ENCODE results near the gene DLEU7.

Gene DLEU7

GRCh38 chr13:50805805-50806204, 37.7 kb downstream of the DLEU7 start:
- H3K9ac ChIP-seq (ENCODE audit: low read length): no peak overlapping the region
- H2AFZ ChIP-seq (ENCODE audit: low read depth, low read length): no peak overlapping the region
- no peaks in the 10 kb centered on the region for H3K79me2 ChIP-seq (ENCODE audit: low read length)
- H3K4me3 ChIP-seq (ENCODE audit: low read length): no peak overlapping the region
- TF ChIP-seq EZH2phosphoT487 (IDR thresholded peaks at IDR 0.05; ENCODE audit: low read depth) (no peak), CTCF (IDR thresholded peaks at IDR 0.05; ENCODE audit: low read depth, low read length) (peak; percentile 52)
- H4K20me1 ChIP-seq (ENCODE audit: insufficient read depth, low read length): no peaks in the 10 kb centered on the region
- H3K27ac ChIP-seq (ENCODE audit: low read length): no peak overlapping the region
- H3K4me2 ChIP-seq (ENCODE audit: low read length): no peak overlapping the region
- no peaks in the 10 kb centered on the region; the same call in 1 of the 2 replicates for H3K9me3 ChIP-seq (ENCODE audit: insufficient read depth, low read length)
- 0 out of 2 replicates have a peak, but pooled peaks cover 6% of the 10 kb centered on the region for H3K27me3 ChIP-seq (ENCODE audit: low read depth, low read length)
- peaks cover 17% of the 10 kb centered on the region for H3K4me1 ChIP-seq (ENCODE audit: low read length)
- H3K36me3 ChIP-seq (replicated peaks; ENCODE audit: low read depth, low read length): no peaks in the 10 kb centered on the region

- peak overlapping the region; percentile 45 for H2AFZ ChIP-seq (ENCODE audit: low read depth, low read length)
Measured at GRCh38 chr13:50801087-50801931, 42.2 kb downstream of the DLEU7 start.

GRCh38 chr13:50800091-50800739, 43.3 kb downstream of the DLEU7 start:
- Histone ChIP-seq H3K4me2 (ENCODE audit: low read length) (peak overlapping the region; percentile 84), H3K27ac (ENCODE audit: low read length) (peak overlapping the region; percentile 63), H3K4me3 (ENCODE audit: low read length) (peak overlapping the region; percentile 72), H3K79me2 (ENCODE audit: low read length) (no peaks in the 10 kb centered on the region), H2AFZ (ENCODE audit: low read depth, low read length) (peak overlapping the region; percentile 12), H3K4me1 (ENCODE audit: low read length) (peaks cover 34% of the 10 kb centered on the region), H4K20me1 (ENCODE audit: insufficient read depth, low read length) (no peaks in the 10 kb centered on the region), H3K9me3 (ENCODE audit: insufficient read depth, low read length) (no peaks in the 10 kb centered on the region; the same call in 1 of the 2 replicates), H3K9ac (ENCODE audit: low read length) (peak overlapping the region; percentile 66), H3K36me3 (replicated peaks; ENCODE audit: low read depth, low read length) (no peaks in the 10 kb centered on the region), H3K27me3 (ENCODE audit: low read depth, low read length) (no peaks in the 10 kb centered on the region)
- no peak for TF ChIP-seq CTCF (IDR thresholded peaks at IDR 0.05; ENCODE audit: low read depth, low read length)
- TF ChIP-seq EZH2phosphoT487 (IDR thresholded peaks at IDR 0.05; ENCODE audit: low read depth): no peak

More at GRCh38 chr13:50801087-50801931, 42.2 kb downstream of the DLEU7 start:
- H3K27me3 ChIP-seq (ENCODE audit: low read depth, low read length): no peaks in the 10 kb centered on the region
- H3K9me3 ChIP-seq (ENCODE audit: insufficient read depth, low read length): no peaks in the 10 kb centered on the region; the same call in 1 of the 2 replicates
- no peaks in the 10 kb centered on the region for H3K36me3 ChIP-seq (replicated peaks; ENCODE audit: low read depth, low read length)
- peak overlapping the region; percentile 66 for H3K9ac ChIP-seq (ENCODE audit: low read length)
- TF ChIP-seq CTCF (IDR thresholded peaks at IDR 0.05; ENCODE audit: low read depth, low read length) (peak; percentile 94), EZH2phosphoT487 (IDR thresholded peaks at IDR 0.05; ENCODE audit: low read depth) (no peak)
- H3K27ac ChIP-seq (ENCODE audit: low read length): peak overlapping the region; percentile 63
- H3K4me2 ChIP-seq (ENCODE audit: low read length): peak overlapping the region; percentile 84
- peaks cover 34% of the 10 kb centered on the region for H3K4me1 ChIP-seq (ENCODE audit: low read length)
- H3K4me3 ChIP-seq (ENCODE audit: low read length): peak overlapping the region; percentile 72
- no peaks in the 10 kb centered on the region for H3K79me2 ChIP-seq (ENCODE audit: low read length)
- no peaks in the 10 kb centered on the region for H4K20me1 ChIP-seq (ENCODE audit: insufficient read depth, low read length)

GRCh38 chr13:50798923-50799322, 44.6 kb downstream of the DLEU7 start:
- no peak overlapping the region for H3K27ac ChIP-seq (ENCODE audit: low read length)
- no peaks in the 10 kb centered on the region for H3K9me3 ChIP-seq (ENCODE audit: insufficient read depth, low read length)
- no peak for TF ChIP-seq CTCF (IDR thresholded peaks at IDR 0.05; ENCODE audit: low read depth, low read length)
- TF ChIP-seq EZH2phosphoT487 (IDR thresholded peaks at IDR 0.05; ENCODE audit: low read depth): no peak
- no peaks in the 10 kb centered on the region for H3K79me2 ChIP-seq (ENCODE audit: low read length)
- peak overlapping the region; percentile 84 for H3K4me2 ChIP-seq (ENCODE audit: low read length)
- no peak overlapping the region for H3K9ac ChIP-seq (ENCODE audit: low read length)
- H2AFZ ChIP-seq (ENCODE audit: low read depth, low read length): no peak overlapping the region
- H3K27me3 ChIP-seq (ENCODE audit: low read depth, low read length): no peaks in the 10 kb centered on the region
- H3K36me3 ChIP-seq (replicated peaks; ENCODE audit: low read depth, low read length): no peaks in the 10 kb centered on the region
- no peaks in the 10 kb centered on the region for H4K20me1 ChIP-seq (ENCODE audit: insufficient read depth, low read length)
- H3K4me3 ChIP-seq (ENCODE audit: low read length): peak overlapping the region; percentile 72; the same call in 1 of the 2 replicates
- peaks cover 34% of the 10 kb centered on the region for H3K4me1 ChIP-seq (ENCODE audit: low read length)

Data from OCI-LY3 (cell line).